Measurements from ENCODE around the gene RGS10.

- TF ChIP-seq CTCF (IDR thresholded peaks at IDR 0.05) (peak in 2 of 6 experiments; percentile 0 to 7), POLR2A (IDR thresholded peaks at IDR 0.05) (no peak)
Observed at GRCh38 chr10:119526621-119527592, 15.6 kb downstream of the RGS10 start.
